SIG-M5 (cell line): Measurements from ENCODE around the gene MAP7.
"Not testable (repeated sequence)": the region's sequence is repeated elsewhere in the genome, so short reads cannot be mapped to it uniquely, and the experiment has no call there.

Source experiments
- DNase-seq: peaks from one replicate; lab custom pipeline; 2025; lab: John Stamatoyannopoulos, UW

The MAP7 gene

DNA sequence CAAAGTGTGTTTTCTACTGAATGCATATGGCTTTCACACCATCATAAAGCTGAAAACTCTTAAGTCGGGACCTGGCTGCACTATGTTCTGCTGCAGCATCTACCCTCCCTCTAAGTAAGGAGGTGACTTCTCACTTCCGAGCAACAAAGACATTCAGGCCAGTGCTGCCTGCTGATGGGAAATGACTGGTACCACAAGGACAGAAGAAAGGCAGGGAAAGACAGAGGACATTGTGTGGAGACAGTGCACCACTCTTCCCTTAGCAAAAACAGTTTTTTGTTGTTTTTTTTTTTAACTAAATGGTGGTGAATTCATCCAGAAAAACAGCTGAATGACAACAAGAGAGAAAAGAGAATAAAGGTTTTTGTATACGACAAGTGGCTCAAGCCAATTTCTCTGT is 81.5 kb downstream of the MAP7 start:
- no peak for DNase-seq

DNA sequence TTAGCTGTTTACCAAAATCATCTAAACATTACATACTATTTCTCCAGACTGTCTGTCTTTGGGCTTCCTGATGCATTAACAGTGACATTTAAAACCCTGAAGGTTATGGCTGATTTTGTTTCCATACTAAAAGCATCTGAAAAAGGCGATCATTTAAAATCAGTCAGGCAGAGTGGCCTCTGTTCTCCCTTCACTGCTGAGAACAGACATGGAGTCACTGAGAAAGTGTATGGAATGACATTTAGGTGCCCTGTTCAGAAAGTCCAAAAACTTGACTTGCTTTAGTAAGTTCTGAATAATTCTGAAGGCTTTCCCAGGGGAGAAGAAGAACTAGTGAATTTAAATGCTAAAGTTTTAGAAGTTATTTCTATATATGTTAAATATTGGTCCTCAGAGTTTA is 83.0 kb downstream of the MAP7 start:
- DNase-seq: no peak

DNA sequence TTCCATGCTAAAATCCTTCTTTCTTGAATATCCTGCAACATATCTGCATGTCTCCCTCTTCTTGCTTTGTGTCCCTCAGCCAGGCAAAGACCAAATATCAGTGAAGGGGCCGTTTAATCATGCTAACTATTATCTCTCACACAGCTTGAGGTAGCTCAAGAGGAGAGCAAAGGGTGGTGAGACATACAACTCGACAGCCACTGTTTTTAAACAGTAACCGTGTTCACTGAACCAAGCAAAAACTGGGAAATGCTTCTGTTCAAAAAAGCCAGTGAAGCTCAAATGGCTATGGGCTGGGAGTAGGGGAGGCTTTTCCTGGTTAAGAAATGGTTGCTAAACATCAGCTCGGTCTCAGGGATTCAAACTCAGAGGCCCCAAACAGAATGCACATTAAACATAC is 83.4 kb downstream of the MAP7 start:
- no peak for DNase-seq

DNA sequence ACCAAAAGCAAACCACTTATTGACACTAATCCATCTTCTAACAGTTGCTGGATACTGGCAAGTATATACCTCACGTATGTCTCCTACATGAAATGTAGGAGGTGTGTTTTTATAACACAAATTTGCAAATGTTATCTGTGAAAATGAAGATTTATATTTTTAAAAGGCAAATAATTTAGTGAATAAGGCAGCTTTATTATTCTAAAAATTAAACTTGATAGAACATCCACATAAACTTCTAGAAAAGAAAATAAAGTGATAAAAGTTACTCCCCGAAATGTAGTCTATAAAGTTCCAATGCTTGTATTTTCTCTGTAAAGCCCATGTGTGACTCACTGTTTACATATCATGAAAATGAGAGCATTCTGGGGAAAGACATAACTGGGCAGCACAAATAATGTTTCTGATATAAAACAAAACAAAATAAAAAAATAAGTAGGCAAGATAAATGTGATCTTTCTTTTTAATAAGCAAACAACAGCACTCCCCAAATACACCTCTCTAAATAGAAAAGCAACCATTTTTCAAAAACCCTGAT is 84.4 kb downstream of the MAP7 start:
- DNase-seq: no peak

DNA sequence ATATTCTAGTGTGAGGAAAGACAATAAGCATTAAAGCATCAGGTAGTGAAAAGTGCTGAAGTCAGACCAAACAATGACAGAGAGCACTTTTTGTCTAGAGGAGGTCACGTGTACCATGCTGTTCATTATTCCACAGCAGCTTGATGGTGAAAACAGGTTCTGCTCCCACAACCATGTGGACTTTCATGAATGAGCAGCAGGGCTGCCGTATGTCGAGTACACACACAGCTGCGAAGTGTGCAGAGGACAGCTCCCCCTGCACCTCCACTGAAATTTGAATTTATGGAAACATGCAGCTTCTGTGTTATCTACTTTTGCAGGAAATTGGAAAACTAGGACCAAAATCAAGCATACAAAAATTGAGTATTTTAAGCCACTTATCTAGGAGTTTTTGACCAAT is 85.3 kb downstream of the MAP7 start:
- DNase-seq: no peak

DNA sequence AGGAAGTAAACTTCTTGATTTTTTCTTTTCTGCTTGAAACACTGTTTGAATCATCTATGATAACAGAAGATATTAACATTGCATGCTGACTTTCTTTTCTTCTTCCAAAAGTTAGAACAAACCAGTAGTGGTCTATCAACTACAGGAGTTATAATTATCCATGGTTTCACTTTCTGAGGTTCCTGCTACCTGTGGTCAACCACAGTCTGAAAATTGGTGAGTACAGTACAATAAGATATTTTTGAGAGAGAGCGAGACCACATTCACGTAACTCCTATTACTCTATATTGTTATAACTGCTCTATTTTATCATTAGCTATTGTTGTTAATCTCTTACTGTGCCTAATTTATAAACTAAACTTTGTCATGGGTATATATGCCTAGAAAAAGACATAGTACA is 86.1 kb downstream of the MAP7 start:
- no peak for DNase-seq

DNA sequence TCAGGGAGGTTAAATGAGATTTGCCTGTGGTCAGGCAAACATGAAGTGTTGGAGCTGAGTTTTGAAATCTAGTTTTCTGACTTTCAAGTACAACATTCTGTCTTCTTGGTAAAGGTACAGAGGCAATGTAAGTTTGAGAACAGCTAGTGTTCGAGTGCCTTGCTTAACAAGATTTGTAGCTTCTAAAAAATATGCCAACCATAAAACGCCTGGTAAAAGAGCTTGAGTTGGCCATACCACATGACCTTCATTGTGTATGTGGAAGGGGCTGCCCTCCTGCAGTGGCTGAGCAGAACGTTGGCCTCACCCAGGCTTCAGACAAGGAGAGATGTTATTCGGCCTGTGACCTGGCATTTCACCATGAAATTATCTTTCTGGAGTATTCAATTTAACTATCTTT is 86.5 kb downstream of the MAP7 start:
- DNase-seq: no peak

DNA sequence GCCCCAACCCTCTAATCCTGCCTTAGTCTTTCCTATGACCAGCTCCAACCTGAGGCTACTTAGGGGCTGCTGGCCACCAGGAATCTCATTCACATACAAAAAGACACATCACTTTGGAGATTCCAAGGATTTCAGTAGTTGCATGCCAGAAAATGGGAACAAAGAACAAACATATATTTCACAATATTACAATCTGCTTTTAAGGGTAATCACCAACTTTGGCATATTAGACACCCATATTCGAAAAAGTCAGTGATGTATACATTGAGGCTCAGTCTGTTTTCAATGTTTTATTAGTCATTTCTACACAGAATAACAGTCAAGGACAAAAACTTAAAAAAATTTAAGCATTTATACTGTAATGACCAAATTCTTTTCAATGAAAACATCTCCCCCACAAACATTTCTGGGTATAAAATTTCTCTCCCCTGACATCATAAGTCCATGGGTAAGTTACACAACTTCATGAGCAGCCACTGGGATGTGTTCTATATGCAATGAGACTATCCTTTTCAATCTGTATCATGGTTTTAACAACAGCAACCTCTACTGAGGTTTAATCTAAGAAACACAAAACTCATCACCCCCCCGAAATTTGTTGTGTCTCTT is 103.5 kb downstream of the MAP7 start:
- no peak for DNase-seq

DNA sequence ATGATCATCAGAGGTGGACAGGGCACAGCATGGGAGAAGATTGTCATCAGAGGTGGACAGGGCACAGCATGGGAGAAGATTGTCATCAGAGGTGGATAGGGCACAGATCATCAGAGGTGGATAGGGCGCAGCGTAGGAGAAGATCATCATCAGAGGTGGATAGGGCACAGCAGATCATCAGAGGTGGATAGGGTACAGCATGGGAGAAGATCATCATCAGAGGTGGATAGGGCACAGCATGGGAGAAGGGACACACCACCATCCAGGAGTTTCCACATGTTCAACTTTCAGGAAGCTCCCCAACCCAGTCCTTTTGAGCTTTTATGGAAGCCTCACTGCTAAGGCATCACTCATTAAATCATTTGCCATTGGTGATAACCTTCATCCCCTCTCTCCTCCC is 104.1 kb downstream of the MAP7 start:
- no peak for DNase-seq

DNA sequence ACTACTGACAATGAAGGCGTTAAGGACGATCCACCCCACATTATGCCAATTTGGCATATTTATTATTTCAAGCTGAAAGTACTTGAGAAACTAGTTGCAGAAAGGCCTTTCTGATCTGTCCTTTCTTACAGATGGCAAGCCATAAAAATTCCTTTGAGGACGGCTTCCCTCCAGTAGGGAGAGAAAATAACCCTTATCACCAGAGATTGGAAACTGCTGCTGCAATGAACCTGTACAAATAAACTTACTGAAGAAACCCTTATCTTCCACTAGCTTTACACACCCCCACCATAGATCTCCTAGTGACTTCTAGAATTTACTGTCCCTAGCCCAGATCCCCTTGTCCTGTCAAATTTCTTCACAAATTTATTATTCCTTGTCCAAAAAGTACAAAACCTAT is 105.2 kb downstream of the MAP7 start:
- no peak for DNase-seq

DNA sequence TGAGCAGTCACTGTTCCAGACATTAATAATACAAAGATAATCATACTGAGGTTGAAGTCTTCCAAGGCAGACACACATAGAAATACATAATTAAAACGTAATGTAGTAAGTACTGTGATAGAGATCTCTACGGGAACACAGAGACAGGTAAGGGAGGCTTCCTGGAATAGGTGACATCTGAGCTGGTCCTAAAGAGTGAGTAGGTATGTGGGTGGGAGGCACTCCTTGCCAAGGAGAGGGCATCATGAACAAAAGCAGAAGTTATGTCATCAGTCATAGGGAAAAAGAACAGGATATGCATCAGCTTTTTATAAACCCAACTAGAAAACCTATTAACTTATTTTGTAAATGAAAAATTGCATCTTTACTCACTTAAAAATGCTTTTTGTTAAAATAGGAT is 110.0 kb downstream of the MAP7 start:
- no peak for DNase-seq

DNA sequence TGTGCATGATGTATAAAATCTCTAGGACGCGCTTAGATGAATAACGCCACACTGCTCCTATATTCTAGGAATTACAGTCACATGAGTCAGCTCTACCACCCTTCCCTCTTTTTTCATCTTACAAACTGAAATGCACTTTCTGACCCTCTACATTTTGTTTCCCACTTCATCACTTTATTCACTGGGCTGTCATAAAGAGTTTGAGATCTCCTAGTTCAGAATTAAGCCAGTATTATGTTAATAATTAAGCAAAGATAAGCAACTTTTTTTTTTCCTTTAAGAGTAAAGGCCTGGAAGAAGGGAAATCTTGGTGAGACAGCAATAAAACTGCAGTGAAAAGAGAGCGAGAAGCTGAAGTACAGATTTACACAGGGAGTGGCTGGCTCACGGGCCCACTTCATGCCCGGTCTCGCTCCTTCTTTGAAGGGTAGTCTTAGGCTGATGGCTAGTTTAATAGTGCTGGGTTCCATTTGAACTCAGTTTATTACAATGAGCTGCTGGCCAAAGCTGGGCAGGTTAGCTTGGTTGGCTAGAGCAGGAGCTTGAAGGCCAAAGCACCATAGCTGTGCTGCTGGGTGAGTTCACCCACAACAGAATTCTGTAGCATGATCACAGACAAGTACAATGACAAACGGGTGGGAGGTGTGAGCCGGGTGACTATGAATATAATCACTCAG is 110.6 kb downstream of the MAP7 start:
- no peak for DNase-seq

DNA sequence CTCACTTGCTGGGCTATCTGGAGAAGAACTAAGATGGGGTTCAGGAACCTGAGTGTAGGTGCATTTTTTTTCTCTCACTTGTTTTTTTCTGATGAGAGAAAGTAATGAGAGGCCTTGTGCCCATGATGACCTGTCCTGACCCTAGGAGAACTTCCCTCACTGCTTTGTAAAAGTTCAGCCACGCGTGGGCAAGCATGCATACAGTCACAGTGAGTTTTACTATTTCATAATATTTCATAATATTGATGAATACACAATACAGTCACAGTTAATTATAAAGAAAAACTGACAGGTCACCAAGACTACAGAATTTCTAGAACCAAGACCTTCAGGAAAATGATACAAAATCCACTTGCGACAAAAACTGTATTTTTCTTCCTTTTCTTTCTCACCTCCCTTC is 111.8 kb downstream of the MAP7 start:
- no peak for DNase-seq

DNA sequence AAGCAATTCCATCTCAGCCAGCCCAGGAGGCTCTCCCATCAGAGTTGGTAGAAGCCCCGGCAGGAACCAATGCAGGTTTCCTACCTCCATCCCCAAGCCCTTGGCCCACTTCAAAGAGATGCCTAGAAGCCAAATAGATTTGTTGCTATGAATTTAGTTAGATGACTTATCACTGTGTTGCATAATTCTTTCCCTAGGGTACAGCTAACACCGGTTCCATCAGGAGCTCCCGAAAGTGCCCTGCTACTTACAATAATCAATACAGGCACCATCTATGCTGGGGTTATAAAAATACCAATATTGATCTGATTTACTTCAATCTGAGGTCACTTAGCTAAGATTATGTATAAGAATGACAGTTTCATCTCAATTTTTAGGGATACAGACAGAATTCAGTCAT is 113.0 kb downstream of the MAP7 start:
- DNase-seq: no peak

DNA sequence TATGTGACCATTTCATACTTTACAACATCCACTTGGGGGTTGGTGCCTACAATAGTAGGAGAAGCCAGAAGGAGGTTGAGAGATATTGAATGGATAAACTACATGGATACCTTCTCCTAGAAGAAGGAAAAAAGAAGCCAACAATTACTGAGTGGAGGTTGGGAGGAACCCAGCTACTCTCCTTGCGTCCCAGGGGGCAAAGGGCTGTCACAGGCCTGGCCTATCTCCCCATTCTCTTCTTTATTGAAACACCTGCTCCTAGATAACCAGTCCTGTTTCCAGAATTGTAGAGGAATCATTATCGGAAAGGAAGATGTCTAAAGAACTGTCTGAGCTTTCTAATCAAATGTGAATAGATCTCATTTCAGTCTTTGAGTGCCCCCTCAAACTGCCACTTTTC is 115.1 kb downstream of the MAP7 start:
- no peak for DNase-seq

DNA sequence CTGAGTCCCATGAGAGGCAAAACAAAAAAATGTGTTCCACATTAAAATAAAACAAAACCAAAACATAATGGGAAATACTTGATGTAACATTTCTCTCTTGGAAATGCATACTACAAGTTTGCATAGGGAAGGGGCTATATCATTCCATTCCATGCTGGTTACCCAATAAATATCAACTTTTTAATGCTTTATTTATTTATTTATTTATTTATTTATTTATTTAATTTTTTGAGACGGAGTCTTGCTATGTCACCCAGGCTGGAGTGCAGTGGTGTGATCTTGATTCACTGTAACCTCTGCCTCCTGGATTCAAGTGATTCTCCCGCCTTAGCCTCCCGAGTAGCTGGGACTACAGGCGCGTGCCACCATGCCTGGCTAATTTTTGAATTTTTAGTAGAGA is 118.9 kb downstream of the MAP7 start:
- not testable (repeated sequence) for DNase-seq

DNA sequence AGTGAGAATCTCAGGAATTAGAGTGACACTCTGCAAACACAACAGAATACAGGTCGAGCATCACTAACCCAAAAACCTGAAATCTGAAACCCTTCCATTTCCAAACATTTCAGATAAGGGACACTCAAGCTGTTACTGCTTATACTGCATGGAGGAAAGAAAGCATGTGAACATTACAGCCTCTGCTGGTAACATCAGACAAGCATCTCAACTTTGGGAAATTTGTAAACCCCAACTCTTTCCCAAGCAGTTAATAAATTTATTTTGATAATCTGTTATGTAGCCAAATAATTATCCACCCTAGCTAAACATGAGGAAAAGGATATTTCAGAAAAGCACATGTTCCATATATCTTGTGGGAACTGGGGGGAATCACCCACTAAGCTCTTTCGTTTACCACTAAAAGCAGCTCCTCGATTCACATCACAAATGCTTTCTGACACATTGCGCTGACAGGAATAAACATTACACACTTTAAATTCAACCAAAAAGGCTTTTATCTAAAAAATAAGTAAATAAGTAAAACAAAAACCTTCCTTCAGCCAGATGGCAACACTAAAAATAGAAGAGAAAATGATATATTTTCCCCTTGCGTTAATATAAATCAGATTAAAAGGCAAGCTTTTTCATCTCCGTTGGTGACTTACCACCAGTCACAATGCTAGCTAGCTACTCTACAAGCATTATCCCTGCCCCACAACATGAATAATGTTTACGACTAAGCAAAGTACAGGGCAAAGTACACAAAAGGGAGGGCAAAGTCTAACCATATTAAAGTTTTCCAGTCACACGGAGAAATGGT is 120.8 kb downstream of the MAP7 start:
- no peak for DNase-seq

DNA sequence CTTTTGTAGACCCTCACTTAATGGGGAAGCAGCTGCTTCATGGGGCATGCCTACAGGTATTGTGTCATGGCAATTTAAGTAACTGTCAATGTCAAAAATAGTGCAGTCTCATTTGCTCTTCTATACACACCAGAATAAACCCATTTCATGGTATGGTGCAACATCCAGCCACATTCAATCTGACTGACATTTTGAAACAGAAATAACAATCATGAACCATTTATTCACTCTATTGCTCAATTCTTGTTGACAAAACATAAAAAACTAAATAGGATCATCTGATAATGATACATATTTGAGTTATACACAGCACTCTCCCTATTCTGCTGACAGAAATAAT is 122.9 kb downstream of the MAP7 start:
- no peak for DNase-seq

DNA sequence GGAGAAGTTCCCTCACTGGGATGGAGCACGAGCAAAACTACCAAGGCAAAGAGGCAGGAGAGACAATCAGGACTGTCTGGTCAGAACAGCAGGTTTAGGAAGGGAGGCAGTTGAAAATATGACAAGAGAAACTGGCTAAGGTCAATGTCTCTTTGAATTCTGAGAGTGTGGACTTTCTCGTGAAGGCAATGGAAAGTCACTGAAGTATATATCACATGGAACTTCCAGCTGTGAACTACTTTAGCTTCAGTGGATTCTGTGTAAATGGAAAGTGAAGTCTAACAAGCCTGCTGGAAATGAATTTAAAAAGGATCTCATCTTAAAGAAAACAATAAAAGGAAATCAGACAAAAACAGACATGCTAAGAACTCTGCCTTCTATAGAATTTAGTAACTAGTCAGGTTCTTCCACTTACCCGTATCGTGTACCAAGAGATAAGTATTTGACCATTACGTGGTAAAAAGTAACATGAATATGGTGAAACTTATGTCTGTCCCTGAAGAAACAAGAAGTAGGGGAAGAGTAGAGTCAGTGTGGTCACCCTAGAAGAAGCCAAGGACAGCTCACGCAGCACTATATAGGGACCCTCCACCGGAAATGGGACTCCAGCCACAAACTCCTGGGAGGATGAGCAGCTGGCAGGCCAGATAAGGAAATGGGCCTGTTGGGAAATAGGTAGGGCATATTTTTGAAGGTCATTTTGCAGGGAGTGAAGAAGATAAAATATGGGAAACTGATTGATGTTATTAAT is 123.4 kb downstream of the MAP7 start:
- DNase-seq: no peak

DNA sequence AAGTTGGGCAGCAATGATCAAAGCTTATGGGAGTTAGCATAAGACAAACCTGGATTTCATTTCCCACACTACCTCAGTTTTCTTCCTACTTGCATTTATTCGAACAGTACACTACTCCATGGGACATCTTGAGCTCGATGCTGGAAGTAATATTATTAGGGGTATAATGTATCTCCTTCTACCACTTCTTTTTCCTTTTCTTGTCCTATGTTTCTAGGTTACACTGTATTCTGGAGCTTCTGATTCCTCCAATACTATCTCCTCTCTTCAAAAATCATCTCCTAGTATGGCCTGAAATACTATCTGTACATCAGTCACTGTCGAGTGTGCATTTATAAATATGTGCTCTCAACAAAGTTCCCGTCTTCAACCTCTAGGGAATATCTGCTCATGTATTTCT is 124.4 kb downstream of the MAP7 start:
- no peak for DNase-seq

DNA sequence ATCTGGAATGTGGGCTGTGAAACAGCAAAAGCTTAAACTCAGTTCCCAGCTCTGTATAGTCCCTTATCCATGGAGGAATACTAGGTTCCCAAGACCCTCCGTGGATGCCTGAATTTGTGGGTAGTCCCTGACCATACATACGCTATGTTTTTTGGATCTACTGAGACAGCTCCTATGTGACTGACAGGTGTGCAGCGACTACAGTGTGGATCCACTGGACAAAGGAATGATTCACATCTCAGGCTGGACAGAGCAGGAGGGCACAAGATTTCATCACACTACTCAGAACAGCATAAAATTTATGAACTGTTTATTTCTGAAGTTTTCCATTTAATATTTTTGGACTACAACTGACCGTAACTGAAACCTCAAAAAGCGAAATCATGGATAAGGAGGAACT is 125.3 kb downstream of the MAP7 start:
- no peak for DNase-seq

DNA sequence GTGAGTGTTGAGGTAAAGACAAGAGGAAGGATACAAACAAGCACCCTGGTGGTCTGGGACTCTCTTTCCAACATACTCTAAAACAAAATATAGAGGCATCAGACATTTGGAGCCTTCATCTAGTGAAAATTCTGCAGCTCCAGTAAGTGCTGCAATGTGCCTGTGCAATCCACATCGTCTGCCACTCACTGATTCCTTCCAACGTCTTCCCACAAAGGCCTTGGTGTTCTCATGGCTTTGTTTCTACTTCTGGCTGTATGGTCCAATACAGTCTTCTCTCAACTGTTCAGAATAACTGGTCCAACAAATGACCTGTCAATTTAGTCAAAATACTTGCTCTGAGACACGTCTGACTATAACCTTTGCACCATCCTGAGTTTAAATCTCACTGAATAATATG is 125.8 kb downstream of the MAP7 start:
- no peak for DNase-seq
